ENCODE data around the gene RASEF.
"Not testable (repeated sequence)": the region's sequence is repeated elsewhere in the genome, so short reads cannot be mapped to it uniquely, and the experiment has no call there.

RASEF gene

GRCh38 chr9:82940376-82940775 is 122.6 kb downstream of the RASEF start:
- no peaks in the 10 kb centered on the region for H3K36me3 ChIP-seq (replicated peaks)
- DNase-seq = no peak
- in situ Hi-C loops (cut with HindIII; ENCODE audit: low pct_ligation_motif_present, low sequenced_read_pairs) = no loop called here

DNA sequence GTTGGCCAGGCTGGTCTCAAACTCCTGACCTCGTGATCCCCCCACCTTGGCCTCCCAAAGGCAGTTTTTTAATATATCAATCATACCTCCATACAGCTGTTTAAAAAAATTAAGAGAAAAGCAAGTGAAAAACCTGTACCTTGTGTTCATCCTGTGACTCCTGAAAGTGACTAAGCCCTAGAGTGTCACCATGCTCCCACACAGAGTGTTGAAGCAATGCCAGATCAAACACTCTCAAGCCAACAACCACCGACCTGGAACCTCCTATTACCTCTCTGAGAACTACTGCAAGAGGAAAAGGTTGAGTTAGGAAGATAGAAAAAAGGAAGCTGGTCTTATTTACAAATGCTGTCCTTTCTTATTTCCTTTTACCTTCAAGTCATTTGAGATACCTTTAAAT is 123.5 kb downstream of the RASEF start:
- TF ChIP-seq, protein P1, sequence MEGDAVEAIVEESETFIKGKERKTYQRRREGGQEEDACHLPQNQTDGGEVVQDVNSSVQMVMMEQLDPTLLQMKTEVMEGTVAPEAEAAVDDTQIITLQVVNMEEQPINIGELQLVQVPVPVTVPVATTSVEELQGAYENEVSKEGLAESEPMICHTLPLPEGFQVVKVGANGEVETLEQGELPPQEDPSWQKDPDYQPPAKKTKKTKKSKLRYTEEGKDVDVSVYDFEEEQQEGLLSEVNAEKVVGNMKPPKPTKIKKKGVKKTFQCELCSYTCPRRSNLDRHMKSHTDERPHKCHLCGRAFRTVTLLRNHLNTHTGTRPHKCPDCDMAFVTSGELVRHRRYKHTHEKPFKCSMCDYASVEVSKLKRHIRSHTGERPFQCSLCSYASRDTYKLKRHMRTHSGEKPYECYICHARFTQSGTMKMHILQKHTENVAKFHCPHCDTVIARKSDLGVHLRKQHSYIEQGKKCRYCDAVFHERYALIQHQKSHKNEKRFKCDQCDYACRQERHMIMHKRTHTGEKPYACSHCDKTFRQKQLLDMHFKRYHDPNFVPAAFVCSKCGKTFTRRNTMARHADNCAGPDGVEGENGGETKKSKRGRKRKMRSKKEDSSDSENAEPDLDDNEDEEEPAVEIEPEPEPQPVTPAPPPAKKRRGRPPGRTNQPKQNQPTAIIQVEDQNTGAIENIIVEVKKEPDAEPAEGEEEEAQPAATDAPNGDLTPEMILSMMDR (IDR thresholded peaks at IDR 0.05; ENCODE audit: low read depth, low read length, missing control alignments) = no peak
- no peak for DNase-seq
- no peak overlapping the region for H3K4me3 ChIP-seq (ENCODE audit: low read depth, low read length)
- H3K27ac ChIP-seq = no peak overlapping the region
- no peaks in the 10 kb centered on the region for H3K27me3 ChIP-seq (replicated peaks)
- in situ Hi-C loops (cut with HindIII; ENCODE audit: low pct_ligation_motif_present, low sequenced_read_pairs) = no loop called here
- H3K36me3 ChIP-seq (replicated peaks) = no peaks in the 10 kb centered on the region

More at GRCh38 chr9:82940376-82940775, 122.6 kb downstream of the RASEF start:
- H3K4me3 ChIP-seq (ENCODE audit: low read depth, low read length) = no peak overlapping the region
- TF ChIP-seq, protein P1 (IDR thresholded peaks at IDR 0.05; ENCODE audit: low read depth, low read length, missing control alignments) = no peak
- no peaks in the 10 kb centered on the region for H3K27me3 ChIP-seq (replicated peaks)
- no peak overlapping the region for H3K27ac ChIP-seq

DNA sequence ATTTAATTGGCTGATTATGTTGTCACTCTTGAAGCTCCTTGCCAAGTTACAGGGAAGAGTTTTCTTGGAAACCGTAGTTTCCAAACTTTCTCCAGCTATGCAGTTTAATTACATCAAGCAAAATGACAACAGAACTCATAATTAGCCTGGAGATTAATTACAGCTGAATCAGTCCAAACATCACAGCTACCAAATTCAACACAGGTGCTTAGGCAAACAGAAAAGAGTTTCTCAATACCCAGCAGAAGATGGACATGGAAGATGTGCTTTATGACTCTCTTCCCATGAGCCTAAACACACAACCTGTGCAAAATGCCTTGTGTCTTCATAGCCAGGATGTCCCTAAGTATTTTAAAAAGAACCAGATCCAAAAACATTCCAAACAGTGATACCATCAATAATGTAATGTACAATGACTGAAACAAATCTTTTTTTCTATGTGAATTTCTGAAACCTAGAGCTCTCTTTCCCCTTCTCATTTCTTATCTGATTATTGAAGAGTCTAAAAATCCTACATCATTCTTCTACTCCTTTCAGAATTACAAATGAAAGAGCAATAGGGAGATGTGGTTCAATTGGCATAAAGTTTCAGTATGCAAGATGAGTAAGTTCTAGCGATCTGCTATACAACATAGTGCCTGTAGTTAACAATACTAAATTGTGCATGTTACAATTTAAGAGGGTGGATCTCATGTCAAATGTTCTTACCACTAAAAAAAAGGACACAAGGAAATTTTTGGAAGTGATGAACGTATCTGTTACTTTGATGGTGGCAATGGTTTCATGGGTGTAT is 124.3 kb downstream of the RASEF start:
- in situ Hi-C loops (cut with HindIII; ENCODE audit: low pct_ligation_motif_present, low sequenced_read_pairs) = no loop called here
- TF ChIP-seq, protein P1 (IDR thresholded peaks at IDR 0.05; ENCODE audit: low read depth, low read length, missing control alignments) = no peak
- DNase-seq = no peak
- H3K4me3 ChIP-seq (ENCODE audit: low read depth, low read length) = no peak overlapping the region
- no peaks in the 10 kb centered on the region for H3K27me3 ChIP-seq (replicated peaks)
- H3K36me3 ChIP-seq (replicated peaks) = no peaks in the 10 kb centered on the region
- H3K27ac ChIP-seq = no peak overlapping the region

GRCh38 chr9:82936561-82936960 is 126.4 kb downstream of the RASEF start:
- H3K36me3 ChIP-seq (replicated peaks); H3K4me3 ChIP-seq (ENCODE audit: low read depth, low read length); in situ Hi-C loops (cut with HindIII; ENCODE audit: low pct_ligation_motif_present, low sequenced_read_pairs); H3K27ac ChIP-seq; DNase-seq; H3K27me3 ChIP-seq (replicated peaks): not testable (repeated sequence)

- H3K4me3 ChIP-seq (ENCODE audit: low read depth, low read length) = no peak overlapping the region
- H3K27ac ChIP-seq = peak overlapping the region; percentile 5
- in situ Hi-C loops (cut with HindIII; ENCODE audit: low pct_ligation_motif_present, low sequenced_read_pairs) = no loop called here
- H3K36me3 ChIP-seq (replicated peaks) = no peaks in the 10 kb centered on the region
- H3K27me3 ChIP-seq (replicated peaks) = no peaks in the 10 kb centered on the region
- peak; percentile 91 for DNase-seq
- TF ChIP-seq, protein P1 (IDR thresholded peaks at IDR 0.05; ENCODE audit: low read depth, low read length, missing control alignments) = no peak
Observed at GRCh38 chr9:82934949-82935348, 128.0 kb downstream of the RASEF start.

DNA sequence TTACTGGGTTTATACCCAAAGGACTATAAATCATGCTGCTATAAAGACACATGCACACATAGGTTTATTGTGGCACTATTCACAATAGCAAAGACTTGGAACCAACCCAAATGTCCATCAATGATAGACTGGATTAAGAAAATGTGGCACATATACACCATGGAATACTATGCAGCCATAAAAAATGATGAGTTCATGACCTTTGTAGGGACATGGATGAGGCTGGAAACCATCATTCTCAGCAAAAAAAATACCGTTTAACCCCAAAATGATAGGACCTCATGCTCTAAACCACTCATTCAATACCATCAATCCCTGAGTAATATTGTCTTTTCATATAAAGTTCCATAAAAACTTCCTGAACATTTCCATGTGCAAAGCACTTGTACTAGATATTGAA is 128.9 kb downstream of the RASEF start:
- H3K27me3 ChIP-seq (replicated peaks); in situ Hi-C loops (cut with HindIII; ENCODE audit: low pct_ligation_motif_present, low sequenced_read_pairs); DNase-seq; H3K36me3 ChIP-seq (replicated peaks); H3K4me3 ChIP-seq (ENCODE audit: low read depth, low read length); H3K27ac ChIP-seq: not testable (repeated sequence)

DNA sequence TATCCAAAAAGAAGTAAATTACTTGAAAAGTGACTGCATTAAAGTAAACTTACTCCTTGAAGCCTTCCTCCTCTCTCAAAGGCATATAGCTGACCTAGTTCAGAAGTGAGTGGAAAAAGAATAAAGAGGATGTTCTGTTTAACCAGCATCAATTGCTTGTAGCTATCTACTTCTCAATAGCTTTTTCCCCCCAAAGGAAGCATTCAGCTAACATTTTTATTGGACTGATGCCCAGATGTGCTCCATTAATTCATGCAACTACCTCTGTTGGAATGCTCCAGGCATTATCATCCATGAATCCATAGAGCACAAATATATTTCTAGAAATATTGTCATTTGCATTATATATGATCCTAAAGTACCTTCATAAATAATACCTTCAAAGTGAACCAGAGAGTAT is 132.8 kb downstream of the RASEF start:
- Histone ChIP-seq H3K4me3 (ENCODE audit: low read depth, low read length) (no peak overlapping the region), H3K27ac (no peak overlapping the region), H3K27me3 (replicated peaks) (no peaks in the 10 kb centered on the region), H3K36me3 (replicated peaks) (no peaks in the 10 kb centered on the region)
- in situ Hi-C loops (cut with HindIII; ENCODE audit: low pct_ligation_motif_present, low sequenced_read_pairs) = no loop called here
- no peak for DNase-seq
- TF ChIP-seq, protein P1 (IDR thresholded peaks at IDR 0.05; ENCODE audit: low read depth, low read length, missing control alignments) = no peak

Measured in brain microvascular endothelial cell (primary cell).